NCI-H524 treated with DMSO at 0.1 percent for 48 hours (cell line): ENCODE measurements around the gene LAMA3.

Experiments
- DNase-seq: peaks from one replicate; lab custom pipeline; 2025; lab: John Stamatoyannopoulos, UW

LAMA3 gene

GRCh38 chr18:23669804-23670405, 19.3 kb upstream of the LAMA3 start:
- DNase-seq = no peak

- no peak for DNase-seq
Measured at GRCh38 chr18:23671564-23671963, 17.7 kb upstream of the LAMA3 start.

- no peak for DNase-seq
Measured at GRCh38 chr18:23673725-23674124, 15.5 kb upstream of the LAMA3 start.

- DNase-seq = no peak
Measured at GRCh38 chr18:23675236-23675635, 14.0 kb upstream of the LAMA3 start.

- DNase-seq = no peak
Measured at GRCh38 chr18:23675896-23676295, 13.4 kb upstream of the LAMA3 start.

GRCh38 chr18:23682045-23682444, 7.2 kb upstream of the LAMA3 start:
- no peak for DNase-seq

- no peak for DNase-seq
Measured at GRCh38 chr18:23682472-23682871, 6.8 kb upstream of the LAMA3 start.

- no peak for DNase-seq
Measured at GRCh38 chr18:23683155-23683554, 6.1 kb upstream of the LAMA3 start.

- no peak for DNase-seq
Measured at GRCh38 chr18:23683671-23684070, 5.6 kb upstream of the LAMA3 start.

- DNase-seq = no peak
Measured at GRCh38 chr18:23684515-23685197, 4.6 kb upstream of the LAMA3 start.

GRCh38 chr18:23688528-23688927, 725 bp upstream of the LAMA3 start:
- DNase-seq = no peak

GRCh38 chr18:23689616-23690504, 607 bp downstream of the LAMA3 start:
- no peak for DNase-seq

- DNase-seq = no peak
Measured at GRCh38 chr18:23690505-23691068, 1.3 kb downstream of the LAMA3 start.

- no peak for DNase-seq
Measured at GRCh38 chr18:23693846-23694245, 4.6 kb downstream of the LAMA3 start.

GRCh38 chr18:23694637-23695430, 5.6 kb downstream of the LAMA3 start:
- DNase-seq = no peak

- no peak for DNase-seq
Measured at GRCh38 chr18:23701017-23701416, 11.8 kb downstream of the LAMA3 start.

- DNase-seq = no peak
Measured at GRCh38 chr18:23701544-23702064, 12.4 kb downstream of the LAMA3 start.

GRCh38 chr18:23702606-23703005, 13.4 kb downstream of the LAMA3 start:
- no peak for DNase-seq

GRCh38 chr18:23703057-23703986, 14.1 kb downstream of the LAMA3 start:
- DNase-seq = no peak

GRCh38 chr18:23703987-23704384, 14.7 kb downstream of the LAMA3 start:
- no peak for DNase-seq
